HG02970 (cell line): ENCODE results near the gene AP3D1.
A peak's percentile ranks its signal among the peaks of the same experiment; 100 is the strongest.

Experiments
- ATAC-seq: cut with Tn5 transposase; IDR thresholded peaks from one replicate; pipeline ENCODE4 v1.9.1; 2021; ENCODE audit warnings: mild to moderate bottlenecking, moderate library complexity, moderate number of reproducible peaks; ENCODE audit not compliant: unreplicated experiment, low FRiP score

Gene AP3D1

GRCh38 chr19:2070436-2070827 lies 80.9 kb downstream of the AP3D1 start:
- no peak for ATAC-seq

- no peak for ATAC-seq
These were observed 86.4 kb downstream of the AP3D1 start for GRCh38 chr19:2064788-2065524.

- ATAC-seq: no peak
These were observed 87.0 kb downstream of the AP3D1 start for GRCh38 chr19:2064395-2064787.

- no peak for ATAC-seq
These were observed 87.5 kb downstream of the AP3D1 start for GRCh38 chr19:2063824-2064223.

GRCh38 chr19:2062770-2063169 lies 88.6 kb downstream of the AP3D1 start:
- no peak for ATAC-seq

- ATAC-seq: no peak
These were observed 89.0 kb downstream of the AP3D1 start for GRCh38 chr19:2062389-2062729.

GRCh38 chr19:2061495-2062388 lies 89.6 kb downstream of the AP3D1 start:
- peak; percentile 82 for ATAC-seq

GRCh38 chr19:2060884-2061494 lies 90.4 kb downstream of the AP3D1 start:
- peak; percentile 21 for ATAC-seq

GRCh38 chr19:2059422-2060201 lies 91.8 kb downstream of the AP3D1 start:
- no peak for ATAC-seq

- no peak for ATAC-seq
These were observed 92.6 kb downstream of the AP3D1 start for GRCh38 chr19:2058570-2059421.

- ATAC-seq: no peak
These were observed 93.6 kb downstream of the AP3D1 start for GRCh38 chr19:2057484-2058469.

- ATAC-seq: no peak
These were observed 94.6 kb downstream of the AP3D1 start for GRCh38 chr19:2056837-2057192.

GRCh38 chr19:2055931-2056836 lies 95.2 kb downstream of the AP3D1 start:
- ATAC-seq: no peak

GRCh38 chr19:2054763-2055162 lies 96.6 kb downstream of the AP3D1 start:
- no peak for ATAC-seq

GRCh38 chr19:2053601-2054389 lies 97.6 kb downstream of the AP3D1 start:
- no peak for ATAC-seq

- ATAC-seq: no peak
These were observed 99.3 kb downstream of the AP3D1 start for GRCh38 chr19:2051773-2052704.
